HG02885 (cell line): ENCODE data around the gene RERE.

Source experiments
- ATAC-seq: cut with Tn5 transposase; IDR thresholded peaks from one replicate; pipeline ENCODE4 v1.9.1; 2021; ENCODE audit warnings: mild to moderate bottlenecking; ENCODE audit not compliant: unreplicated experiment, poor library complexity

Gene RERE

DNA sequence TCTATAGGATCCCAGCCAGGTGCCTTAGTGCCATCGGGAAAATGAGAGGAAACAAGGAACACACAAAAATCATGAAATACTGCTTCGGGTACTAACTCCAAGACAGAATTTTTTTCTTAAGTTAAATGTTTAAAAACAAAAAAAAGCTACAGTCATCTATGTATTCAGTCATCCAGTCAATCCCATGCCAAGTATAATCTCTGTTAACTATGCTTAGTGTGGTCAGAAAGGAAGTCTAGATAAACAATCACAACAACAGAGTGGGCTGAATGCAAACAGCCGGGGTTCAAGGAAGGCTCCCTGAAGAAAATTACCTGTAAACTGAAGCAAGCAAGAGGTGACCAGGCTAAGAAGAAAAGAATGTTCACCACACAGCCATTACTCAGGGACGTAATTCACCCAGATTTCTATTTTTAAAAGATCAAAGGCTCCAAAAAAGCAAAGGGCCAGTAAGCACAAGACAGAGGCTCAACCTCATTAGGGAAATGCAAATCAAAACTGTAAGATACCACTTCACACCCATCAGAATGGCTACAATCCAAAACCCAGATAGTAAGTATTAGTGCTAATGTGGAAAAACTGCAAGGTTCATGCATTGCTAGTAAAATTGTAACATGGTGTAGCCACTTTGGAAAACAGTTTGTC, 53.0 kb downstream of the RERE start:
- ATAC-seq, result no peak

DNA sequence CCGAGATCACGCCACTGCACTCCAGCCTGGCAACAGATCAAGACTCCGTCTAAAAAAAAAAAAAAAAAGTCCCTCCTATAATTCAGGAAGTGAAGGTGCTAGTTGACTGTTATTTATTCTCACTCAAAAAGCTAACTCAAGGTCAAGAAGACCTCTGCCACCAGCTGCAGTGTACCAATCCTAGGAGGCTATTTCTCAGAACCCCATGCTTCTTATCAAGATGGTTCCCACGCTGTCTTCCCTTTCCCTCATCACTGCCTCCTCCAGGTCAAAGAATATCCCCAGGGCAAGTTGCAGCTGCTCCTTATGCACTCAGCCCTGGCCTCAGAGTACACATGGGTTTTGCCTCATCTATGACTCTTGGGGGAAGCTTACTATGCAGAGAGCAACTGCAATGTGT, 53.6 kb downstream of the RERE start:
- no peak for ATAC-seq

DNA sequence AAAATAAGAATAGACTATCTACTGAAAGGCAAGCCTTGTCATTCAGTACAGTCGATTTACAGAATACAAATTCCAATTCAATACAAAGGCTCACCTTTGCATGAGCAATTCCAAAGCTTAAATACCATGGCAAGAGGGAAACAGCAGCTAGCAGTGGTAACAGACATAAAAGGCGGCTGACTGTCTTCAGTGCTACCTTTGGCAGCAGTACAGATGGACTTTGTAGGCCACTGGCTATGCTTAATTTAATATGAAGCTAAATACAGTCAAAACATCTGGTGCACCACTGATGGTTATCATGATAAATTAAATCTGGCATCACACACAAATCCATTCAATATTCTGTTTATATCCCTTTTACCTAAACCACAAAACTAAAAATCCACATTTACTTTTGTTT, 62.4 kb downstream of the RERE start:
- ATAC-seq, result no peak

DNA sequence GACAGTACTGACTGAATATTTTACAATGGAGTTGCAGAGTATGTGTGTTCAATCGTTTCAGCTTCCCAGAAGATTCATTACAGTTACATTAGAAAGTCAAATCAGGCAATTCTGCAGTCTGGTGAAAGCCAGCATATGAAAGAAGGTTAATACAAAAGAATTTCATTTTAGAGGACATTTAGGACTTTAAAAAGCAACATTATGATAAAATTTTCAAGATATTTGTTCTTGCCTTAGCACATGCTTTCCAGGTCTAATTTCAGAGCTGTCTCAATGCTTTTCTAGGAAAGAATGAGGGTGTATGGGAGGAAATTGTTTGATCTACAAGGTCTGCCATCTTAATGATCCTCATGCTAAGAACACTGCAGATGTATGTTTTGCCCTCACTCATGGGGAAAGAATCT, 63.2 kb downstream of the RERE start:
- no peak for ATAC-seq

DNA sequence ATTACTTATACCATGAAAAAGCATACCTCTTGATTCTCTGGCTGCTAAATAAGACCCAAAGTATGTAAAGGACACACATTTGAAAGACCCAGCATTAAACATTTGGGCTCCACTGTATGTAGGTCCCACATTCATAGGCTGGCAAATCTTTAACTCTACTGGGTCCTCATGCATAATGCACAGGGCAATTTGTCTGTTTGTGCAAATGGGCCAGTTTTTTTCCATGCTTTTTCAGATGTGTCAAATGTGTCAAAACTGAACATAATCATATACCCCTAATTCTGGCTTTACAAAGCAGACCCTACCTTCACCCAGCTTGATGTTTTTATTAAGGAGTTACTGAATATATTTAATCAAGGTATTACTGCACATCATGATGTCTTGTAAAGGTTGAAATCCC, 63.7 kb downstream of the RERE start:
- ATAC-seq, result no peak

DNA sequence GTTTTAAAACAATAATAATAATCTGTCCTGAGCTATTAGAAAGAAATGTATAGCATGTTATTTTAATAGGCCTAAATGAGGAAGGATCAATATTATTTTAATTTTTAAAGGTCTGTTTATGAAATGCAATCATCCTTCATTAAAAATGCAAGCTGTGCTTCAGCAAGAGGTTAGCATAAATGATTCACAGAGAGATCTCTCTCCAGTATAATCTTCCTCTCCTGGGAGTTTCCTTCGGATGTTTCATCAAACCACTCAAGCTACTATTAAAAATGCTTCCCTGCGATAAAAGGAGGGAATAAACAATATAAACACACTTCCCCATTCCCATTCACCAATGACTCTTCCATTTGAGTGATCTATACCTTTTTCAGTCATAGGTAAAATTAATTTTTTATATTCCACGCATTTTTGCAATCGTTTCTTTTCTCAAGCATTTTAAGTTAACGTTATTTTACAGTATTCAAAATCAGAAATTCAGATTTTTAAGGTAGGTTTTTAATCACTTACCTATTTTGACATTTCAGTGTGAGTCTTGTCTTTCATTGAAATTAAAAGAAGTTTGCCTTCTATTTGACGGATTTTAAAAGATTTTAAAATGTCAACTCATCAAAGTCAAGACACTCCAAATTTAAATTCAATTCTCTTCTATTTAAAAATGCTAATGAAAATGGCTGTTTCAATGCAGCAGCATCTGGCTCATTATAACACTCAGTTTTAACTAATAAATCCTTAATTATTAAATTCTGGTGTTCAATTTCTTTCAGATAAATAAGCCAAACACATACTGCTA, 64.3 kb downstream of the RERE start:
- ATAC-seq, result no peak

DNA sequence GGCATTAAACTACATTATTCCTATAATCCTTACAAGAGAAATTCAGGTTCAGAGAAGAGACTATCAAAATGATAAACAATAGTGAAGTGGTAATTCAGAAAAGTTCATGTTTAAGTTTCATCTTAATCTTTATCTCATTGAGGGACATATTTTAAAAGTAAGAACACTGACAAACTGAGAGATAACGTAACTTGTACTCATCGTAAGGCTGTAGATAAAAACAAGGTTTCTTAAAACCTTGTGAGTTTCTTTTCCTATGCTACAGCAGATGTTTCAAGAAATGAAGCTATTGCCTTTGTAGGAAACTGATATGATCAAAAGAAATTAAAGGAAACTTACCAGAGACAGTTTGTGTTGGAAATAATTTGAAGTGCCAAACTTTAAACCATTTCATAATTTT, 65.0 kb downstream of the RERE start:
- no peak for ATAC-seq

DNA sequence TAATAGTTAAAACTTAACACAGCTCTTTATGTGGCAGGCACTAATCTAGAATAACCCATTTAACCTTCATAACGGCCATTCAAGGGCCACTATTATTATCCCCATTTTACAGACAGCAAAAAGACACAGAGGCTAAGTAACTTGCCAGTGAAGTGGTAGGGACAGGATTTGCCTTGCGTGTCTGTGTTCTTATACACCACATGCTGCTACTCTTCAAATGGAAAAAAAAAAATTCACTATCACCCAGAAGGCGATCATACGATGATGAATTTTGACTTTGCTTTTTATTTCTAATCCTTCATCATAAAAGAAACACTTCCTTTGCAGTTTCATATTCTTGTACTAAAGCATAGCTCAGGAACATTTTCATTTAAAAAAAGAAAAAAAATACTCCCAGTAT, 65.5 kb downstream of the RERE start:
- ATAC-seq, result no peak

DNA sequence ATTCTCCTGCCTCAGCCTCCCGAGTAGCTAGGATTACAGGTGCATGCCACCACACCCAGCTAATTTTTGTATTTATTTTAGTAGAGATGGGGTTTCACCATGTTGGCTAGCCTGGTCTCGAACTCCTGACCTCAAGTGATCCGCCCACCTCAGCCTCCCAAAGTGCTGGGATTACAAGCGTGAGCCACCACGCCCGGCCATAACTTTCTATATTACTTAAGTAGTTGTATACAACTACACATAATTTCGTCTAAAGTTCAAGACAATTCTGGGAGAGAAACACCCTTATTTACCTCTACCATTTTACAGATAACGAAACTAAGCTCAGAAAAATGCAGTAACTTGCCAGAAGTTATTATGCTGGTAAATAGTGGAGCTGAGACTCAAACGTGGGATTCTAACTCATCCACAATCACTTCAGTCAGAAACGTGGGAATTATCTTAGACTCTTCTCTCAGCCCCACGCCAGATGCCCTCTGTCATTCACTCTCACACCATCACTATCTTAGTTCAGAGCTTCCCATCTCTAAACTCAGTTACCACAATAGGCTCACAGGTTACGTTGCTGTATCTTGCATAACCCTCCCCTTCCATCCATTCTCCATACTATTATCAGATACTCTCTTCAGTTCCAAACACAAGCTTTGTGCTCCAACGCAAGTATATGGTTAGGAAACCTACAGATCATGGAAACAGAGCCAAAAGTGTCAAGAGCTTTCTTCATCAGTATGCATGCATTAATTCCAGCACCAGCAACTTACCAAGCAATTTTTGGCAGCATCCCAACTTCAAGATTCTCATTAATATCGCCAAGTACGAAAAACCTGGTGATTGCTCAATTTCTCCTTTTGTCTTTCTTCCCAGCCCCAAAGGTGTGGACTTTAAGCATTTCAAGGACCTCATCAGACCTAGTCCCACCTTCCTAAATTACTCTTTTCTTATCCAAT, 69.3 kb downstream of the RERE start:
- no peak for ATAC-seq

DNA sequence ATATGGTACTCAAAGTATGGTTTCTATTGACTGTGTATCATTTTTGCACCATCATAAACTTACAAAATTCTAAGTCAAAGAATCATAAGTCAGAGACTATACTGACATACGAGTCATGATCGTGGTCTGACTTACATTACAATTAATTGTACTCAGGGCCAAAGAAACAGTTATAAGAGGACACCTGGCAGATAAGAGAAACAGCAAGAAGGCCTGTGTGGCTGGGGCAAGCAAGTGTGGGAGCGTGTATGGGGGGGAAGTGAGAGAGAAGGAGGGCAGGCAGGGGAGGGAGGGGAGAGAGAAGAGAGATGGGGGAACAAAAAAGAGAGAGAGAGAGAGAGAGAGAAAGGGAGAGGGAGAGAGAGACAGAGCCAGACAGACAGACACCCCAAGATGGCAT, 70.9 kb downstream of the RERE start:
- no peak for ATAC-seq

DNA sequence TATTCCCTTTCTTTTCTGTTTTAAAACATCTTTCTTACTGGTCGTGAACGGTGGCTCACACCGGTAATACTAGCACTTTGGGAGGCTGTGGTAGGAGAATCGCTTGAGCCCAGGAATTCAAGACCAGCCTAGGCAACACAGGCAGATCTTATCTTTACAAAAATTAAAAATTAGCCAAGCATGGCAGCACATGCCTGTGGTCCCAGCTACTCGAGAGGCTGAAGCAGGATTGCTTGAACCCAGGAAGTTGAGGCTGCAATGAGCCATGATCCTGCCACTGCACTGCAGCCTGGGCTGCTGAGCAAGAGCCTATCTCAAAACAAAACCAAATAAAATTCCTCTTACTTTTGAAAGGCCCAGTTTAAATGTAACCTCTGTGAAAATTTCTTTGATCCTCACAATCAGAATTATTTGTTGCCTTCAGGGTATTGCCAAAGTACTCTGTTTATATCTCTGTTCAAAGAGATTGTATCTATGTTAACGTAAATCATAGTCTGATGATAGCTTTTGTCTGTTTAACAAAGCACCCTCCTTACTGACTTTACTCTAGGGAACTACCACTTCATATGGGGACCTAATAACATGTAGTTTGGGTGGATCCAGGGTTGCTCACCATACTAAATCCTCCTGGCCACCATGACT, 71.6 kb downstream of the RERE start:
- no peak for ATAC-seq

DNA sequence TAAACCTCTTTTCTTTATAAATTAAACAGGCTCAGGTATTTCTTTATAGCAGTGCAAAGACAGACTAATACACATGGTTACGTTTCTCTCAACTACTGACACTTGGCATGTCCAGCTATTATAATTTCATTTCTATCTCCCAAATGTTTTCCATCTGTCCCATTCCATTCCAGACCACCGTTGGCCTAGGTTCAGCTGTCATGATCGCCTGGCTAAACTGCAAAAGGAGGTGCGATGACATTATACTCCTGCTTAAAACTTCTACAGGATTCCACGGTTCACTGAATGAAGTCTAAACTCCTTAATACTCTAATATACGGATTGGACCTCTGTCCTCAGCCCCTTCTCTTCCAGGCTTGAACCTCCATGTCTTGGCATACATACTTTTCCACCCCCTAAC, 72.1 kb downstream of the RERE start:
- ATAC-seq, result no peak

DNA sequence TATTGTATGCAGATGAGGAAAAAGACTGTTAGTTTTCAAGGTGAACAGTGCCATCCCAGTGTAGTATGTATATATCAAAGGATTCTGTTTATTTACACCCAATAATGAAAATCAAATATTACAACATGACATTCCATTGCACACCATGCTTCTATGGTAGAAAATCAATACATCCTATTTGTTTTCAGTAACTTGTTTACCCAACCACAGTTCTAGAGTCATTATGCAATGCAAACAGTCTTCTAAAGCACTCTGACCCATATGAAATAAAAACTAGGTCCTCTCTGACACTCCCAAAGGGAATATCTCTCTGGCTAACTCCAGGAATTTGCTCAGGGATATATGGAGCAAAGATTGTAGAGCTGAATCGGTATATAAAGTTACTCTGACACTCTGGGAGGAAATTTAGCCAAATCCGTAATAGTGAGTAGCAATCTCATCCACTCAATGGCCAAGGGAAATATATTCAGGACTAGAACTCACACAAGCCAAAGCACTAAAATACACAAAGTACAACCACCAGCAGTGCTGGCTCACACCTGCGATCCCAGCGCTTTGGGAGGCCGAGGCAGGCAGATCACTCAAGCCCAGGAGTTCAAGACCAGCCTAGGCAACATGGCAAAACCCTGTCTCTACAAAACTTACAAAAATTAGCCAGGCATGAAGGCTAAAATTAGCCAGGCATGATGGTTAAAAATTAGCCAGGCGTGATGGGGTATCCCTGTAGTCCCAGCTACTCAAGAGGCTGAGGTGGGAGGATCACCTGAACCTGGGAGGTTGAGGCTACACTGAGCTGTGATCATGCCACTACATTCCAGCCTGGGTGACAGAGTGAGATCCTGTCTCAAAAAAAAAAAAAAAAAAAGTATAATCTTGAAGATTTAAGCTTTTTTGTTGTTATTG, 75.2 kb downstream of the RERE start:
- ATAC-seq, result no peak

DNA sequence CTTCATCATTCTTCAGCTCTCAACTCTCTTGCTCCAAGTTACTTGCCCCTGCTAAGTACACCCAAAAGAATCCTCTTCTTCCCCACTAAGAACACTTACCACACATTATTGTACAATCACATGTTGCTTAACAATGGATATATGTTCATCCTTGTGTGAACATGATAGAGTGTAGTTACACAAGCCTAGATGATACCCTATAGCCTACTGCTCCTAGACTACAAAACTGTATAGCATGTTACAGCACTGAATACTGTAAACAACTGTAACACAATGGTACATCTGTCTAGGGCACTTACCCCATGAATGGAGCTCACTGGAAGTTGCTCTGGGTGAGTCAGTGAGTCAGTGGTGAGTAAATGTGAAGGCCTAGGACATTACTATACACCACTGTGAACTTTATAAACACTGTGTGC, 77.4 kb downstream of the RERE start:
- no peak for ATAC-seq

DNA sequence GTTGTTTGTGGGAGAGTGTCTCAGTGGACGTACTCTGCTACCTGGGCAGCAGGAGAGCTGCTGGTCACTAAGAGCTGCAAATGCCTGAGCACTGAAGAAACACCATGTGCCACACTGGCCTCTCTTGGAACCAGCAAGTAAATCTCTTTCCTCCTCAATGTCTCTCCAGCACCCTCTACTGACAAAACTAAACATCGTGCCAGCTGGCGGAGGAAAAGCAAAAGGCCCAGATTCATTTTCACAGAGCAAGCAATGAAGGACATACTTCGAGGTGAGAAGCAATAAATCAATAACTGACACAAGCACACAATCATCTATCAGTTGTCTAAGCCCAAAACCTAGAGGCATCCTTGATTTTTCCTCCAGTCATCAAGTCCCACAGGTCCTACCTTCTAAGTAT, 78.1 kb downstream of the RERE start:
- ATAC-seq, result no peak

DNA sequence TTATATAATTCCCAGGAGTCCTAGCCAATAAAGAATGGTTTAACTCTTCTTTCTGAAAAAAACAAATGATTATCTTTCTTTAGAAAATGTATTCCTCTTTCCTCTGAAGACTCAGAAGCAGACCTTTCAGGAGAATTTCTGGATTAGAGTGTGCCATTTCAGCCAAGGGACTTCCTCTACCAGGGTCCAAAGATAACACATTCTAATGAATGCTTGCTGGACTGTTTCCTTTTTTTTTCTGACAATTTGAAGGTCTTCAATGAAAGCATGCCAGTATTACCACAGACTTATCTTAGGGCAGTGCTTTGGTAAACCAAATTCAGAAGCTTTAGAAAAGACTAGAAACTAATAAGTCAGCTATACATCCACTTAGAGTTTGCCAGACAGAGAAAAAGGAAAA, 80.5 kb downstream of the RERE start:
- ATAC-seq, result no peak

DNA sequence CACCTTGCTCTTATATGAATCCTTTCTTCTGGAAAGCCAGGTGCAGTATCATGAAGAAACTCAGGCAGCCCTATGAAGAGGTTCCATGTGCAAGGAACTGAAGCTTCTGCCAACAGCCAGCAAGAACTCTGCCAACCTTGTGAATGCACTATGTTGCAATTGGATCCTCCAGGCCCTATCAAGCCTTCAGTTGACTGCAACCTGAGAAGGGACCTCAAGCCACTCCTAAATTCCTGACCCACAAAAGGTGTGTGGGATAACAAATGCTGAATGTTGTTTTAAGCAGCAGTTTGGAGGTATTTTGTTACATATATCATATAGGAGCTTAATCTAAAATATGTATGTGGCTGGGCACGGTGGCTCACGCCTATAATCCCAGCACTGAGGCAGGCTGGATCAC, 84.0 kb downstream of the RERE start:
- no peak for ATAC-seq

DNA sequence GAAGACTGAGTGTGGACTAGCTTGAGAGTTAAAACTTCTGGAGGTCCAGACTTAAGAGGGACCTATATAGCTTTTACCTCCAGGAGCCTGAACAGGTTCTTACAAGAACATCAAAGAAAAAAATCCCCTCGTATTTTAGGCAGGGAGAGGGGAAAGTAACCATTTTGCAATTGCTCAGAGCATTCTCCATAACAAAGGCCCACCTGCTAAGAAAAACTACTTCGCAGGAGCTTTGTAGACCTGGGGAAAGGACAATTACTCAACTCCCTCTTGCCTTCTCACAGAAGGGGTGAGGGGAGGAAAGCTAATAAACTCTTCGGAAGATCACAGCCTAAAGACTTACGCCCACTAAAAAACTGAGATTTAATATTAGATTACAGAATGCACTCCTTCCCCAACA, 86.3 kb downstream of the RERE start:
- ATAC-seq, result no peak

DNA sequence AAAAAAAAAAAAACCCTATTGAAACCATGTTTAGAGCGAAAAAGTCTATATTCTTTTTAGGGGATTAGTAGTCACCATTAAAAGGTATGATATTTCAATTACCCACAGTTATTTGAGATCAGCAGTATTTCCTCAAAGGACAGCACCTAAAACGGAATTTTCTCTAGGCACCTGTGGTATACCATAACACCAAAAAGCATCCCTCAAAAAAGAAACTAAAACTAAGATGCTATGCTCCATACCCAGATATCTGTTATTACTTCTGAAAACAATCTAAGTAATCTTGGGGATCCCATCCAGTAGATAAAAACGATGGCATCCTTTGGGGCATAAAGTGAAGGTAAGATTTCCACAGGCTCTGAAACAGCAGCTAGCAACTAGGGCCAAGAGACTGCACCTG, 89.0 kb downstream of the RERE start:
- no peak for ATAC-seq

DNA sequence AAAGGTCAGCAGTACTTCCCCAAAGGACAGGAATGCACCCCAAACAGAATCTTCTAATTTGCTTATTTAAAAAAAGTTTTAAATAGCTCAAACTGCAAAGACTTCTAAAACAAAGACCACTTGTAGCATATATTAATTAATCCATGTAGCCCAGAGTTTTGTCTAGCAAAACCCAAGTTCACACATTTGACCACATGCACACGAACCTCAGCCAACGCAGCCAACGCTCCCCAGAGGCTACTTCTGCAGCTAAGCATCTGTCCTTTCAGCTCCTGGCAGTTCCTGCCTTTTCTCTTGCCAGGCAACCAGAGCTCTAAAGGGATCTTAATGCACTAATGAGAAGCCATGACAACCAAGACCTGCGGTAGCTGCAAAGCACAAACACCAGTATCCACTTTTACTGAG, 89.6 kb downstream of the RERE start:
- ATAC-seq, result no peak
